HG02571 (cell line): ENCODE results near the gene SLC7A7.
"Not testable (repeated sequence)": the region's sequence is repeated elsewhere in the genome, so short reads cannot be mapped to it uniquely, and the experiment has no call there.

ENCODE experiments used
- ATAC-seq: cut with Tn5 transposase; IDR thresholded peaks from one replicate; pipeline ENCODE4 v1.9.1; 2021; ENCODE audit warnings: mild to moderate bottlenecking, moderate library complexity; ENCODE audit not compliant: unreplicated experiment

The SLC7A7 gene

DNA sequence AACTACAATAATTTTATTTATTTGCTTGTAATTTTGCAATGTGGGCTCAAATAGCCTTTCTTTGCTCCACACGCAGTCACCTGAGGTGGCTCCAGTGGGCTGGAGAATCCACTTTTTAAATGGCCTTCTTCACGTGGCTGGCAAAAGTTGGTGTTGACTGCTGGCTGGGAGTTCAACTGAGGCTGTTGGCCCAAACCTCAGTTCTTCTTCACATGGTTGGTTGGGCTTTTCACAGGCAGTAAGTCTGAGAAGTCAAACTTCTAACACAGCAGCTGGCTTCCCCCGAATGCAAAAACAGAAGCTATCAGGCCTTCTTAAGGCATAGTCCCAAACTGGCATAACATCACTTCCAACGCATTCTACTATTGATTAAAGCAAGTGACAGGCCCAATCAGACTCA is 50.9 kb downstream of the SLC7A7 start:
- no peak for ATAC-seq

DNA sequence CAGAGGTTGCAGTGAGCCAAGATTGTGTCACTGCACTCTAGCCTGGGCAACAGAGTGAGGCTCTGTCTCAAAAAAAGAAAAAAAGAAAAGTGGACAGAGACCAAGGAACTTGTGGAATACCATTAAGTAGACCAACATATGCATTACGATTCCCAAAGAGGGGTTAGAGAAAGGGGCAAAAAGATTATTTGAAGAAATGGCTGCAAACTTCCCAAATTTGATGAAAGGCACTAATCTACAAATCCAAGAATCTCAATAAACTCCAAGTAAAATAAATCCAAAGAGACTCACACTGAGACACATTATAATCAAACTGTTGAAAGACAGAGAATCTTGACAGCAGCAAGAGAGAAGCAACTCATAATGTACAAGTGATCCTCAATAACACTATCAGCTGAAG is 53.5 kb downstream of the SLC7A7 start:
- ATAC-seq = no peak

DNA sequence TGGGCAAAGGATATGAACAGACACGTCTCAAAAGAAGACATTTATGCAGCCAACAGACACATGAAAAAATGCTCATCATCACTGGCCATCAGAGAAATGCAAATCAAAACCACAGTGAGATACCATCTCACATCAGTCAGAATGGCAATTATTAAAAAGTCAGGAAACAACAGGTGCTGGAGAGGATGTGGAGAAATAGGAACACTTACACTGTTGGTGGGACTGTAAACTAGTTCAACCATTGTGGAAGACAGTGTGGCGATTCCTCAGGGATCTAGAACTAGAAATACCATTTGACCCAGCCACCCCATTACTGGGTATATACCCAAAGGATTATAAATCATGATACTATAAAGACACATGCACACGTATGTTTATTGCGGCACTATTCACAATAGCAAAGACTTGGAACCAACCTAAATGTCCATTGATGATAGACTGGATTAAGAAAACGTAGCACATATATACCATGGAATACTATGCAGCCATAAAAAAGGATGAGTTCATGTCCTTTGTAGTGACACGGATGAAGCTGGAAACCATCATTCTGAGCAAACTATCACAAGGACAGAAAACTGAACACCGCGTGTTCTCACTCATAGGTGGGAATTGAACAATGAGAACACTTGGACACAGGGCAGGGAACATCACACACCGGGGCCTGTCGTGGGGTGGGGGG is 57.1 kb downstream of the SLC7A7 start:
- not testable (repeated sequence) for ATAC-seq

- ATAC-seq = no peak
Measured at GRCh38 chr14:22753586-22753985, 61.6 kb downstream of the SLC7A7 start.

GRCh38 chr14:22752422-22752821 is 62.8 kb downstream of the SLC7A7 start:
- no peak for ATAC-seq

DNA sequence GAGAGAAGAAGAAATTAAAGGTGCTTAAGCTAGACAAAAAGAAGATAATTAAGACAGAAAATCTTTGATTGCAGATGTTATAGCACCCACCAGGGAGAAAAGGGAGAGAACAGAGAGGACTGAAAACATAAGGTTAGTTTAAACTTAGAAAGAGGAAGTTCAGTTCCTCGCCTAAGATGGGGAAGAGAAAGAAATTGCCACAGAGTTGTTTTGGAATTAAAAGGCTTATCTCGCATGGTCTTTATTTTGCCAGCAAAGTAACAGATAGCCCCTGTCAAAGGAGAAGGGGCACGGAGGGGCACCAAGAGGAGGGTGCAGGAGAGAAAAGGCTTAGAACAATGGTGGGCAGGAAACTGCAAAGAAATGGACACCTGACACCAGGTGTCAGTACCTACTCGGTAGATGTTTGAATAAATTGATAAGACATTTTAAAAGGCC is 66.6 kb downstream of the SLC7A7 start:
- ATAC-seq = no peak

- no peak for ATAC-seq
Measured at GRCh38 chr14:22748206-22748605, 67.0 kb downstream of the SLC7A7 start.

DNA sequence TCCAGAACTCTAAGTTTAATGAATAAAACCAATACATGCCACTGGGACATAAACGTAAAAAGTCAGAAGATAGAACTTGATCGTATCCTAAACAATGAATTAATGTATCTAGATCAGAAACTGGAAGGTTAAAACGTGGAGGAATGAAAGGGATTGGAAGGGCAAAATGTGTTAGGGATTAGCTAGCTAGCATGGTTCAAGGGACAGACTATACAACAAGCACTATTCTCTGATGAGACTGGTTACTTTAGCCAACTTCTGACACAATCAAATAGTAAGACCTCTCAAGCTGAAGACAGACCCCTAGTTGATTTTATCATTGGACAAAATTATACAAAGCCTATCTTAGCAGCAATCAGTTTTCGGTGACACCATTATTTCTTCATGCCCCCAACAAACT is 67.5 kb downstream of the SLC7A7 start:
- no peak for ATAC-seq

- no peak for ATAC-seq
Measured at GRCh38 chr14:22740020-22740419, 75.2 kb downstream of the SLC7A7 start.

DNA sequence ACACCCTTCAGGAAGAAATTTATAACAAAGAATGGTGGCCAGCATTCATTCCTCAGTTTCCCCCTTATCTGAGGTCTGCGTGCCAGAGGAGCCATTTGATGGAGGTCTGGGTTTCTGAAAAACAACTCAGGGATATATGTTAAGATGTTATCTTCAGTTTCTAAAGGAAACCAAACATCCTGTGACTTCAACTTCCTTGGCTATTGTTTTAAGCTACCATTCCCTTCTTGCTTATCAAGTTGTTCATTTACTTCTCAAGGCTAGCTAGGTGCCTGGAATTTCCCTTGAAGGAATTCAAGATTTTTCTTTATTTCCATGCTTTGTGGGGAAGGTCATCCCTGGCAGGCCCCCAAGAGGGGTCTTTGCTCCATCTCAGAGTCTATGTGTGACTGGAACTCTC is 75.8 kb downstream of the SLC7A7 start:
- no peak for ATAC-seq

DNA sequence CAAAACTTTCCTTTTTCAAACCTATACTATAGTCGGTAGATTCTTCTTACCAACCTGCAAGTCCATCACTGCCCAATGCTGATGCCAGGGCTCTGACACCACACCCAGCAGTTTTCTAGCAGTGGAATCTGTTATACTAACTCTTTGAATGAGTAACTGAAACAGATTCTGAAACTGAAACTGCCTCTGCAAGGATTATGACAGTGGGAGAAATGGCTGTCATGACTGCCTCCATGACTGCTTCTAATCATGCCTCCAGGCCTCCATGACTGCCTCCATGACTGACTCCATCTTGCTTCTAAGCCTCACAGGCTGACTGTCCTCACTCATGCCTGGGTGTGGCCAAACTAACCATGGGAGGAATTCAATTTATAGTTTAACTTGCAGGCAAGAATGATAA is 78.2 kb downstream of the SLC7A7 start:
- ATAC-seq = peak; percentile 70

DNA sequence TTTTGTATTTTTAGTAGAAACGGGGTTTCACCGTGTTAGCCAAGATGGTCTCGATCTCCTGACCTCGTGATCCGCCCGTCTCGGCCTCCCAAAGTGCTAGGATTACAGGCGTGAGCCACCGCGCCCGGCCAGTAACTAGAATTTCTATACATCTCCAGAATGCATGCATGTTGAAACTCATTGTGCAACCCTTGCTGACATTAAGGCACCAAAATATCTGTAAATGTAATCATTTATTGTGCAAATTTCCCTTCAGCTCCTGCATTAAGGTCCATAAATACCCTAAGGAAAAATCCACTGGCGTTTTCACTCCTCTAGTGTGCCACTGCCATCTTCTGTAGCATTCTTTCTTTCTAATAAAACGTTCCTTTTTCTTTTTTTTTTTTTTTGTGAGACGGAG is 78.9 kb downstream of the SLC7A7 start:
- ATAC-seq = not testable (repeated sequence)

- ATAC-seq = no peak
Measured at GRCh38 chr14:22735096-22735495, 80.1 kb downstream of the SLC7A7 start.

DNA sequence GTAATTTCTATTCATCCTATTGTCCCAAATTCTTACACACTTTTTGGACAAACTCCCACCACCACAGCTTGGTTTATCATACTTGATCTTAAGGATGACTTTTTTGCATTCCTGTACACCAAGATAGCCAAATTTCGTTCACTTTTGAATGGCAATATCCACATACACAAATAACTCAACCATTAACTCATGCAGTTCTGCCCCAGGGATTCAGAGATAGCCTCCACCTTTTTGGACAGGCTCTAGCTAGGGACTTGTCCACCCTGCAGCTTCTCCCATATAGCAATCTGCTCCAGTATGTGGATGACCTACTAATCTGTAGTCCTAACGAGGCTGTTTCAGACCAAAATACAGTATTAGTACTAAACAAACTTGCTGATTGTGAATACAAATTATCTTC is 81.4 kb downstream of the SLC7A7 start:
- no peak for ATAC-seq

DNA sequence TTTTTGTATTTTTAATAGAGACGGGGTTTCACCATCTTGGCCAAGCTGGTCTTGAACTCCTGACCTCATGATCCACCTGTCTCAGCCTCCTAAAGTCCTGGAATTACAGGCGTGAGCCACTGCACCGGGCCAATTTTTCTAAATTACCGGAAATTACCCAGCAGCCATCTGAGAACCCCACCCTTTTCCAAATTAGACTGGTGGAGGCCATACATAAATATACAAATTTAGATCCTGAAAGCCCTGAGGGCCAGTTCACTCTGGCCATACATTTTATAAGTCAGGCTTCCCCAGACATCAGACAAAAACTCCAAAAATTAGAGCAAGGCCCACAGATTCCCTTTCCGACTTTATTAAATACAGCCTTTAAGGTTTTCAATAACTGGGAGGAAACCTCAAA is 83.2 kb downstream of the SLC7A7 start:
- not testable (repeated sequence) for ATAC-seq

DNA sequence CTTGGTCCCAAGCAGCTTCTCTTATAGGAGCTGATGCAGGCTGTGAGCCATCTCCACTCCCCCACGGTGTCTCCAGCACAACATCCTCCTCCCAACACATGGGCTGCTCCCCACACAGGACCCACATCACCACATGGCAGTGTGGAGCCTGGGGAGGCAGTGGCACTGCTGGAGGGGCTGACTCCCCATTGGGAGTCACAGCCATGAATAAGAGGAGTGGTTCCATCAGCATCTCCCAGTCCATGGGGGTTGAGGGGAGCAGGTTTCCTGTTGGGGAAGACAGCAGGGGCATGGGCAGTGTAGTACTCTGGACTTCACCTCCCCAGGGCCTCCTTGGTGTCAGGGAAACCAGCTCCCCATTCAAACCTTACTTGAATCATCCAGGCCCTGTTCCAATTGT is 89.2 kb downstream of the SLC7A7 start:
- no peak for ATAC-seq

GRCh38 chr14:22725374-22725773 is 89.9 kb downstream of the SLC7A7 start:
- not testable (repeated sequence) for ATAC-seq

DNA sequence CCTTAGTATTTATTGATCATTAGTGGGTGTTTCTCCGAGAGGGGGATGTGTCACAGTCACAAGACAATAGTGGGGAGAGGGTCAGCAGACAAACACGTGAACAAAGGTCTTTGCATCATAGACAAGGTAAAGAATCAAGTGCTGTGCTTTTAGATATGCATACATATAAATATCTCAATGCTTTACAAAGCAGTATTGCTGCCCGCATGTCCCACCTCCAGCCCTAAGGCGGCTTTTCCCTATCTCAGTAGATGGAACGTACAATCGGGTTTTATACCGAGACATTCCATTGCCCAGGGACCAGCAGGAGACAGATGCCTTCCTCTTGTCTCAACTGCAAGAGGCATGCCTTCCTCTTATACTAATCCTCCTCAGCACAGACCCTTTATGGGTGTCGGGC is 90.4 kb downstream of the SLC7A7 start:
- ATAC-seq = not testable (repeated sequence)

GRCh38 chr14:22723815-22724214 is 91.4 kb downstream of the SLC7A7 start:
- ATAC-seq = no peak
